ENCODE measurements around the gene ARMC12.

DNA sequence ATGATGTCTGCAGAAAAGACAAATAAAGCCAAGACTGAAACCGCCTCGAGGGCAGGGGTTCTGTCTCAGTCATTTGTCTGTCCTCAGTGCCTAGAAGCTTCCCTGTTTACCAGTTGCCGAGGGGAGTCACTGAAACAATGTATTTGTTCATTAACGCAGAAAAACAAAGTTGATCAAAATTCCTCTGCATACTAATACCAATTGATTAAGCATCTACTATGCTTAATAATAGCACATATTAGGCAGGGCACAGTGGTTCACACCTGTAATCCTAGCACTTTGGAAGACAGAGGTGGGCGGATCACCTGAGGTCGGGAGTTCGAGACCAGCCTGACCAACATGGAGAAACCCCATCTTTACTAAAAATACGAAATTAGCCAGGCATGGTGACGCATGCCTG lies 46.3 kb upstream of the ARMC12 start:
- TF ChIP-seq, protein P1, sequence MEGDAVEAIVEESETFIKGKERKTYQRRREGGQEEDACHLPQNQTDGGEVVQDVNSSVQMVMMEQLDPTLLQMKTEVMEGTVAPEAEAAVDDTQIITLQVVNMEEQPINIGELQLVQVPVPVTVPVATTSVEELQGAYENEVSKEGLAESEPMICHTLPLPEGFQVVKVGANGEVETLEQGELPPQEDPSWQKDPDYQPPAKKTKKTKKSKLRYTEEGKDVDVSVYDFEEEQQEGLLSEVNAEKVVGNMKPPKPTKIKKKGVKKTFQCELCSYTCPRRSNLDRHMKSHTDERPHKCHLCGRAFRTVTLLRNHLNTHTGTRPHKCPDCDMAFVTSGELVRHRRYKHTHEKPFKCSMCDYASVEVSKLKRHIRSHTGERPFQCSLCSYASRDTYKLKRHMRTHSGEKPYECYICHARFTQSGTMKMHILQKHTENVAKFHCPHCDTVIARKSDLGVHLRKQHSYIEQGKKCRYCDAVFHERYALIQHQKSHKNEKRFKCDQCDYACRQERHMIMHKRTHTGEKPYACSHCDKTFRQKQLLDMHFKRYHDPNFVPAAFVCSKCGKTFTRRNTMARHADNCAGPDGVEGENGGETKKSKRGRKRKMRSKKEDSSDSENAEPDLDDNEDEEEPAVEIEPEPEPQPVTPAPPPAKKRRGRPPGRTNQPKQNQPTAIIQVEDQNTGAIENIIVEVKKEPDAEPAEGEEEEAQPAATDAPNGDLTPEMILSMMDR (conservative IDR thresholded peaks at IDR 0.05; ENCODE audit: low read depth in 2 of 2) = no peak
- TF ChIP-seq POLR2AphosphoS5 (IDR thresholded peaks at IDR 0.05; ENCODE audit: low read depth) = no peak
- no peak for TF ChIP-seq EZH2 (IDR thresholded peaks at IDR 0.05; ENCODE audit: low read depth, unreplicated experiment)
- no peak for TF ChIP-seq CREB1 (CRISPR knock-in tag; IDR thresholded peaks at IDR 0.05; ENCODE audit: low read depth)
